GM21381 (cell line): ENCODE data around the gene DUSP2.

Experiments
- ATAC-seq: cut with Tn5 transposase; IDR thresholded peaks from one replicate; pipeline ENCODE4 v1.9.1; 2021; ENCODE audit warnings: mild to moderate bottlenecking, moderate library complexity; ENCODE audit not compliant: unreplicated experiment

DUSP2 gene

GRCh38 chr2:96145036-96145847 lies at the start of gene DUSP2:
Gene DUSP2 (minus strand): TSS chr2:96145440. CDS start chr2:96145354, 86 bp downstream.
- peak; percentile 54 for ATAC-seq

- no peak for ATAC-seq
These were observed 46.9 kb upstream of the DUSP2 start for GRCh38 chr2:96191937-96192670.

GRCh38 chr2:96188821-96189526 lies 43.7 kb upstream of the DUSP2 start:
- no peak for ATAC-seq

GRCh38 chr2:96186562-96186961 lies 41.3 kb upstream of the DUSP2 start:
- ATAC-seq: no peak

- no peak for ATAC-seq
These were observed 40.3 kb upstream of the DUSP2 start for GRCh38 chr2:96185516-96185915.

GRCh38 chr2:96184989-96185388 lies 39.7 kb upstream of the DUSP2 start:
- ATAC-seq: no peak

- no peak for ATAC-seq
These were observed 38.9 kb upstream of the DUSP2 start for GRCh38 chr2:96184188-96184587.

GRCh38 chr2:96181529-96181928 lies 36.3 kb upstream of the DUSP2 start:
- no peak for ATAC-seq

- ATAC-seq: no peak
These were observed 35.3 kb upstream of the DUSP2 start for GRCh38 chr2:96180521-96180920.

- ATAC-seq: no peak
These were observed 34.8 kb upstream of the DUSP2 start for GRCh38 chr2:96180002-96180401.

- ATAC-seq: no peak
These were observed 31.4 kb upstream of the DUSP2 start for GRCh38 chr2:96176661-96177060.

- ATAC-seq: no peak
These were observed 30.7 kb upstream of the DUSP2 start for GRCh38 chr2:96175951-96176350.

GRCh38 chr2:96174251-96175144 lies 29.3 kb upstream of the DUSP2 start:
- ATAC-seq: peak; percentile 77

- no peak for ATAC-seq
These were observed 26.6 kb upstream of the DUSP2 start for GRCh38 chr2:96171831-96172230.

- ATAC-seq: no peak
These were observed 25.4 kb upstream of the DUSP2 start for GRCh38 chr2:96170626-96171025.

GRCh38 chr2:96169868-96170507 lies 24.7 kb upstream of the DUSP2 start:
- no peak for ATAC-seq

- no peak for ATAC-seq
These were observed 22.3 kb upstream of the DUSP2 start for GRCh38 chr2:96167407-96168013.

GRCh38 chr2:96164459-96165184 lies 19.4 kb upstream of the DUSP2 start:
- peak; percentile 64 for ATAC-seq
